B cell (primary cell): ENCODE results near the gene SLC13A4. TPM values are rescaled to one million over a fixed set of nuclear protein-coding genes. Genes with fewer than 3 reads are reported as not detected.

Source experiments
- ATAC-seq: fragments of 200-7000 bp; cut with Tn5 transposase; one replicate; pipeline ENCODE4 v1.10.0; 2021; ENCODE audit warnings: low read depth, mild to moderate bottlenecking, moderate number of reproducible peaks, moderate library complexity
- CTCF ChIA-PET: fragments of 350-600 bp; sonication (Branson Sonifier 250); formaldehyde crosslinking; loops from one replicate; lab custom pipeline; 2021; ENCODE audit warnings: antibody characterized with exemption, inconsistent platforms; lab: Charles Lee
- POLR2A ChIA-PET: fragments of 350-600 bp; sonication (Branson Sonifier 250); formaldehyde crosslinking; loops from one replicate; lab custom pipeline; 2021; ENCODE audit warnings: antibody characterized with exemption; lab: Charles Lee
- DNase-seq: peaks from one replicate; pipeline ENCODE4 v3.0.0; 2013
- H2AFZ ChIP-seq: 2 replicates; pipeline ENCODE4 v1.6.1; 2012; ENCODE audit warnings: mild to moderate bottlenecking, low read depth, low read length; ENCODE audit not compliant: insufficient read depth, poor library complexity, severe bottlenecking
- H3K27ac ChIP-seq, 2 donors: 1 replicate in 1 of 2; 2 replicates in 1 of 2; pipeline ENCODE4 v1.5.1; 2012 to 2013; ENCODE audit warnings: low read length in 2 of 2, mild to moderate bottlenecking in 2 of 2, moderate library complexity in 1 of 2
- H3K27me3 ChIP-seq, 4 experiments: fragments of 200-600 bp in 1 of 4; sonication (generic) in 1 of 4; replicated peaks in 1 of 4; 1 replicate in 2 of 4; 2 replicates in 2 of 4; pipeline versions ENCODE4 v1.6.1 to v1.7.0; 2013 to 2016; ENCODE audit warnings: low read length in 3 of 4, mild to moderate bottlenecking in 2 of 4, mixed read lengths in 1 of 4, moderate library complexity in 1 of 4; ENCODE audit not compliant: insufficient read depth in 4 of 4, control insufficient read depth in 3 of 4; ENCODE audit errors: control extremely low read depth in 1 of 4
- H3K36me3 ChIP-seq, 2 experiments: replicated peaks in 1 of 2; 1 replicate in 1 of 2; 2 replicates in 1 of 2; pipeline versions ENCODE4 v1.6.1 to v1.7.1; 2013; ENCODE audit warnings: low read length in 1 of 2; ENCODE audit not compliant: insufficient read depth in 2 of 2, control insufficient read depth in 1 of 2; ENCODE audit errors: control extremely low read depth in 1 of 2, extremely low read depth in 1 of 2
- H3K4me1 ChIP-seq, 2 donors: fragments of 200-600 bp in 1 of 2; sonication (generic) in 1 of 2; 1 replicate in 1 of 2; 2 replicates in 1 of 2; pipeline versions ENCODE4 v1.5.1 to v1.6.1; 2013 to 2017; ENCODE audit warnings: low read length in 2 of 2; ENCODE audit not compliant: control insufficient read depth in 2 of 2, insufficient read depth in 2 of 2
- H3K4me2 ChIP-seq: replicated peaks from 2 replicates; pipeline ENCODE3; 2012; ENCODE audit warnings: mild to moderate bottlenecking, low read depth, low read length; ENCODE audit not compliant: poor library complexity, severe bottlenecking
- H3K4me3 ChIP-seq, 5 experiments: fragments of 200-600 bp in 1 of 5; sonication (generic) in 1 of 5; 1 replicate in 3 of 5; 2 replicates in 2 of 5; pipeline versions ENCODE4 v1.5.1 to v1.7.0; 2011 to 2016; ENCODE audit warnings: low read length in 4 of 5, mild to moderate bottlenecking in 4 of 5, low read depth in 2 of 5, control low read depth in 1 of 5, moderate library complexity in 1 of 5; ENCODE audit not compliant: insufficient read depth in 1 of 5; ENCODE audit errors: control extremely low read depth in 1 of 5, extremely low read depth in 1 of 5
- H3K79me2 ChIP-seq: fragments of 200-600 bp; sonication (generic); one replicate; pipeline ENCODE4 v1.6.0; 2016; ENCODE audit warnings: low read length; ENCODE audit not compliant: control insufficient read depth, insufficient read depth
- H3K9ac ChIP-seq: fragments of 200-600 bp; sonication (generic); 2 replicates; pipeline ENCODE4 v1.6.1; 2017; ENCODE audit warnings: mild to moderate bottlenecking, low read length, moderate library complexity
- H3K9me3 ChIP-seq, 3 donors: one replicate each; pipeline versions ENCODE4 v1.6.1 to v1.7.1; 2013; ENCODE audit warnings: low read length in 2 of 3; ENCODE audit not compliant: control insufficient read depth in 2 of 3, insufficient read depth in 1 of 3; ENCODE audit errors: control extremely low read depth in 1 of 3
- H4K20me1 ChIP-seq: 2 replicates; pipeline ENCODE4 v1.6.0; 2012; ENCODE audit warnings: mild to moderate bottlenecking, low read length; ENCODE audit not compliant: insufficient read depth, control insufficient read depth, poor library complexity, severe bottlenecking
- H3K27ac Mint-ChIP-seq: one replicate; pipeline ENCODE4 v1.8.0; 2021; ENCODE audit warnings: mixed read lengths
- H3K27me3 Mint-ChIP-seq: one replicate; pipeline ENCODE4 v1.8.0; 2021; ENCODE audit warnings: mixed read lengths
- H3K4me1 Mint-ChIP-seq: one replicate; pipeline ENCODE4 v1.8.0; 2021; ENCODE audit warnings: mixed read lengths
- H3K4me3 Mint-ChIP-seq: one replicate; pipeline ENCODE4 v1.8.0; 2021; ENCODE audit warnings: mixed read lengths
- H3K9me3 Mint-ChIP-seq: one replicate; pipeline ENCODE4 v1.8.0; 2022; ENCODE audit warnings: mixed read lengths; ENCODE audit not compliant: insufficient read depth
- EZH2 ChIP-seq: IDR thresholded peaks from 2 replicates; pipeline ENCODE4 v1.6.1; 2012; ENCODE audit warnings: borderline replicate concordance, low read depth, mild to moderate bottlenecking, moderate library complexity, low read length; ENCODE audit not compliant: insufficient read depth, poor library complexity, severe bottlenecking
- WGBS: methylation state at CpG from one replicate; pipeline ENCODE4 v1.1.5; 2013; ENCODE audit warnings: missing lambda C conversion rate; ENCODE audit not compliant: insufficient coverage; 5-methylcytosine and 5-hydroxymethylcytosine counted together
- intact Hi-C: fragments of 100-400 bp; cut with micrococcal nuclease; formaldehyde crosslinking; loops from one replicate; pipeline ENCODE4 v1.10.0; 2022
- polyA plus RNA-seq: library from polyadenylated mRNA; depleted of rRNA; stranded (reverse); fragments of >200 nt; gene quantifications from 2 replicates; pipeline ENCODE4 v1.2.3, GENCODE V29; 2012
- total RNA-seq, 2 donors: library from RNA; stranded (reverse); fragments of 120-200 nt in 1 of 2; gene quantifications; 1 replicate in 1 of 2; 2 replicates in 1 of 2; pipeline versions ENCODE4 v1.2.3 to v1.2.4, GENCODE V29; 2013 to 2022
- TF ChIP-seq, protein P1 (sequence below): fragments of 200-600 bp; IDR thresholded peaks from one replicate; pipeline ENCODE4 v1.8.0; 2022; ENCODE audit warnings: antibody characterized with exemption, mild to moderate bottlenecking

Gene SLC13A4
- total and polyA plus RNA-seq, 2 donors (not counting 1 experiment from before 2014, with no cell fraction given) = not detected

- ATAC-seq = no peak
- Histone ChIP-seq H3K79me2 (no peaks in the 10 kb centered on the region), H2AFZ (no peak overlapping the region), H3K4me3 (no peak overlapping the region), H3K9me3 (no peaks in the 10 kb centered on the region), H3K9ac (no peak overlapping the region), H4K20me1 (no peaks in the 10 kb centered on the region), H3K4me2 (no peak overlapping the region), H3K4me1 (no peaks in the 10 kb centered on the region), H3K27me3 (peaks cover 0 to 3% (median 0%) of the 10 kb centered on the region in 4 experiments), H3K36me3 (no peaks in the 10 kb centered on the region), H3K27ac (no peak overlapping the region)
- CTCF ChIA-PET = no interaction called here
- Mint-ChIP-seq H3K27me3 (peaks cover 25% of the 10 kb centered on the region), H3K9me3 (no peaks in the 10 kb centered on the region), H3K27ac (no peak overlapping the region), H3K4me3 (no peak overlapping the region), H3K4me1 (no peaks in the 10 kb centered on the region)
- 39% methylated on average over 3 of the region's 5 CpGs for WGBS
- no peak for DNase-seq
- POLR2A ChIA-PET = no interaction called here
- intact Hi-C loops = no loop called here
- TF ChIP-seq EZH2 = no peak
- TF ChIP-seq, protein P1, sequence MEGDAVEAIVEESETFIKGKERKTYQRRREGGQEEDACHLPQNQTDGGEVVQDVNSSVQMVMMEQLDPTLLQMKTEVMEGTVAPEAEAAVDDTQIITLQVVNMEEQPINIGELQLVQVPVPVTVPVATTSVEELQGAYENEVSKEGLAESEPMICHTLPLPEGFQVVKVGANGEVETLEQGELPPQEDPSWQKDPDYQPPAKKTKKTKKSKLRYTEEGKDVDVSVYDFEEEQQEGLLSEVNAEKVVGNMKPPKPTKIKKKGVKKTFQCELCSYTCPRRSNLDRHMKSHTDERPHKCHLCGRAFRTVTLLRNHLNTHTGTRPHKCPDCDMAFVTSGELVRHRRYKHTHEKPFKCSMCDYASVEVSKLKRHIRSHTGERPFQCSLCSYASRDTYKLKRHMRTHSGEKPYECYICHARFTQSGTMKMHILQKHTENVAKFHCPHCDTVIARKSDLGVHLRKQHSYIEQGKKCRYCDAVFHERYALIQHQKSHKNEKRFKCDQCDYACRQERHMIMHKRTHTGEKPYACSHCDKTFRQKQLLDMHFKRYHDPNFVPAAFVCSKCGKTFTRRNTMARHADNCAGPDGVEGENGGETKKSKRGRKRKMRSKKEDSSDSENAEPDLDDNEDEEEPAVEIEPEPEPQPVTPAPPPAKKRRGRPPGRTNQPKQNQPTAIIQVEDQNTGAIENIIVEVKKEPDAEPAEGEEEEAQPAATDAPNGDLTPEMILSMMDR = no peak
Measured at GRCh38 chr7:135726276-135726788, 1.7 kb downstream of the SLC13A4 start.

DNA sequence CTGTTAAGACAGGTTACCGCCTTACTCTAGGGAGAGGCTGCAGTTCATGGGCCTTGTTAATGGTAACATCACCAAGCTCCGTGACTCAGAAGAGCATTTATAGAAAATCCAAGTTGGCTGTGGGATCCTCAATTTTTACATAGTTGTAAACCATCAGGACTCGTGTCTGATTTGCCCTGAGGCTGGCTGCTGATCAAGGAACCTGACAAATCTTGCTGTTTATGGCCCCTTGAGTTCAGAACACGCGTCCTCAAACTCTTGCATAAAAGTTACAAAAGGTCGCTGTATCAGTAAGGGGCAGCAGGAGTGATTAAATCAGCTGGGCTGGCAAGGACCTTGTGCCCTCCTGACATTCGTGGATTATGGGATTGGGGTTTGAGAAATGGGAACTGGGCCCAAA, 4.6 kb downstream of the SLC13A4 start:
- H3K27ac Mint-ChIP-seq = no peak overlapping the region
- H3K4me1 Mint-ChIP-seq = no peaks in the 10 kb centered on the region
- DNase-seq = no peak
- Histone ChIP-seq H3K4me3 (no peak overlapping the region), H3K4me1 (no peaks in the 10 kb centered on the region), H3K9ac (no peak overlapping the region), H2AFZ (no peak overlapping the region), H4K20me1 (no peaks in the 10 kb centered on the region), H3K9me3 (no peaks in the 10 kb centered on the region), H3K79me2 (no peaks in the 10 kb centered on the region), H3K4me2 (no peak overlapping the region), H3K27me3 (peaks cover 0 to 3% (median 0%) of the 10 kb centered on the region in 4 experiments), H3K36me3 (no peaks in the 10 kb centered on the region), H3K27ac (no peak overlapping the region)
- no peak overlapping the region for H3K4me3 Mint-ChIP-seq
- peaks cover 30% of the 10 kb centered on the region for H3K27me3 Mint-ChIP-seq
- TF ChIP-seq, protein P1 = no peak
- TF ChIP-seq EZH2 = no peak
- 93% methylated on average over 6 of the region's 7 CpGs for WGBS
- ChIA-PET POLR2A (interaction anchor here (0.8 kb wide), 1 partner anchor 9 kb away, joined by 4 read pairs; no protein-coding TSS in a partner anchor), CTCF (no interaction called here)
- intact Hi-C loops = no loop called here
- ATAC-seq = no peak
- H3K9me3 Mint-ChIP-seq = no peaks in the 10 kb centered on the region
